Osteoblast (primary cell): ENCODE data around the gene IFNA21. TPM values are rescaled to one million over a fixed set of nuclear protein-coding genes. Genes with fewer than 3 reads are reported as not detected.
"Not testable (repeated sequence)": the region's sequence is repeated elsewhere in the genome, so short reads cannot be mapped to it uniquely, and the experiment has no call there.

Experiments
- DNase-seq: peaks from one replicate; pipeline ENCODE4 v3.0.0; 2011; ENCODE audit warnings: low spot score, mixed read lengths; ENCODE audit not compliant: insufficient read length; ENCODE audit errors: missing footprints
- H2AFZ ChIP-seq: 2 replicates; pipeline ENCODE4 v1.6.0; 2011; ENCODE audit warnings: mild to moderate bottlenecking, low read length
- H3K27ac ChIP-seq: 2 replicates; pipeline ENCODE4 v1.5.1; 2011; ENCODE audit warnings: mild to moderate bottlenecking, low read depth, low read length, moderate library complexity
- H3K27me3 ChIP-seq: 2 replicates; pipeline ENCODE4 v1.6.0; 2012; ENCODE audit warnings: mild to moderate bottlenecking, control low read depth, inconsistent platforms, low read length, moderate library complexity; ENCODE audit not compliant: insufficient read depth
- H3K36me3 ChIP-seq: 2 replicates; pipeline ENCODE4 v1.5.1; 2011; ENCODE audit warnings: mild to moderate bottlenecking, low read length, control low read depth, moderate library complexity; ENCODE audit not compliant: insufficient read depth
- H3K4me1 ChIP-seq: 2 replicates; pipeline ENCODE4 v1.5.1; 2011; ENCODE audit warnings: mild to moderate bottlenecking, low read length, control low read depth, moderate library complexity; ENCODE audit not compliant: insufficient read depth
- H3K4me2 ChIP-seq: 2 replicates; pipeline ENCODE4 v1.6.0; 2011; ENCODE audit warnings: mild to moderate bottlenecking, low read length; ENCODE audit not compliant: insufficient read depth
- H3K4me3 ChIP-seq: fragments of 200-600 bp; sonication (generic); 3 replicates; pipeline ENCODE4 v1.5.1; 2012; ENCODE audit warnings: mild to moderate bottlenecking, low read length, inconsistent platforms; ENCODE audit not compliant: insufficient read depth
- H3K79me2 ChIP-seq: 2 replicates; pipeline ENCODE4 v1.6.0; 2012; ENCODE audit warnings: mild to moderate bottlenecking, low read length, control low read depth, inconsistent platforms; ENCODE audit not compliant: insufficient read depth
- H3K9me3 ChIP-seq: 2 replicates; pipeline ENCODE4 v1.5.1; 2011; ENCODE audit warnings: low read depth, low read length, control low read depth
- H4K20me1 ChIP-seq: 2 replicates; pipeline ENCODE4 v1.6.0; 2012; ENCODE audit warnings: mild to moderate bottlenecking, low read length, control low read depth; ENCODE audit not compliant: insufficient read depth
- total RNA-seq: library from RNA; depleted of rRNA; stranded (reverse); fragments of >200 nt; gene quantifications from 2 replicates; pipeline ENCODE4 v1.2.3, GENCODE V29; 2012
- TF ChIP-seq, protein P1 (sequence below): IDR thresholded peaks from 2 replicates; pipeline ENCODE4 v1.5.1; 2011; ENCODE audit warnings: mild to moderate bottlenecking, low read depth, low read length, moderate library complexity; ENCODE audit errors: extremely low read depth

IFNA21 gene
- not detected in 2 replicates for total RNA-seq

- H3K27ac ChIP-seq, H3K4me2 ChIP-seq, H2AFZ ChIP-seq, DNase-seq, H3K9me3 ChIP-seq, H4K20me1 ChIP-seq, H3K79me2 ChIP-seq, H3K4me1 ChIP-seq, H3K27me3 ChIP-seq, H3K4me3 ChIP-seq, H3K36me3 ChIP-seq: not testable (repeated sequence)
Measured at GRCh38 chr9:21166560-21166959, at the start of gene IFNA21. Gene IFNA21, minus strand, starts transcription at chr9:21166660. Its CDS starts 48 bp downstream, at chr9:21166612.

DNA sequence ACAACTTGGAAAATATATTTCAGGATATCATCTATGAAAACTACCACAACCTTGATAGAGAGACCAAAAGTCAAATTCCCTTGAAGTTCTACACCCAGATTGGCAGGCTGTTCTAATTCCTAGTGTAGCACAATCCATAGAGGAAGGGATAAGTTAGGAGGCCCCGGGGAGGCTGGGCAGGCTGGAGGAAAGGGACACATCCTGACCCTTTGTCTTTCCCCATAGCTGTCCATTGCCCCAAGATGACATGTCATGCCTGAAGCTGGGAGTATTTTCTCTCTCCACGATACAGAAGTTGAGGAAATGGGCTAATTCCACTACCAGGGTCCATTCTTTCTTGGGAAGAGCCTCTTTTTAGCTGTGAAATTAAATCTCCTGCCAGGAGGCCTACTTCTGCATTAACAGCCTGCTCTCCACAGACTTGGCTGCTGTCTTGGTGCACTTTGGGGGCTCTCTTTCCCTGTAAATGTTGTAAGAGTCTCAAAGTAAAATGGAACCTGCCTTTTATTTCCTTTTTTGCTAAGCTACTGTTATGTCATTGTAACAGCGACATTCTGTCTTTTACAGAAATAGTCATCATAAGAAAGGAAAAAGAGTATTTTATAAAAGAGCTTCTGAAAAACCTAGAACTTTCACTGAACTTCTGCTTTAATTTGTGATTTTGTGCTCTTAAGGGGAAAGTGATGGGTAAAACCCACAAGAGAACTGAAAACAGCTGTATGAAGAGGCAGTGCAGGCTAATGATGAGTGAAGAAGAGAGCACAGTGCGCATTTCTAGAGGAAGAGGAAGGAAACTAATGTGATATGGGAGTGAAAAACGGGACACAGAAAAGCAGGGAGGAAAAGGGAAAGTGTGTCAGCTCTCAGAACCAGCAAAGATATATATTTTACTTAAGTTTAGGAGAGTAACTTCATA lies 47.2 kb upstream of the IFNA21 start:
- not testable (repeated sequence) for H3K36me3 ChIP-seq, H3K27me3 ChIP-seq, H4K20me1 ChIP-seq, H3K79me2 ChIP-seq, H3K4me3 ChIP-seq, H2AFZ ChIP-seq, H3K4me1 ChIP-seq, H3K9me3 ChIP-seq, DNase-seq, H3K27ac ChIP-seq, H3K4me2 ChIP-seq
- TF ChIP-seq, protein P1, sequence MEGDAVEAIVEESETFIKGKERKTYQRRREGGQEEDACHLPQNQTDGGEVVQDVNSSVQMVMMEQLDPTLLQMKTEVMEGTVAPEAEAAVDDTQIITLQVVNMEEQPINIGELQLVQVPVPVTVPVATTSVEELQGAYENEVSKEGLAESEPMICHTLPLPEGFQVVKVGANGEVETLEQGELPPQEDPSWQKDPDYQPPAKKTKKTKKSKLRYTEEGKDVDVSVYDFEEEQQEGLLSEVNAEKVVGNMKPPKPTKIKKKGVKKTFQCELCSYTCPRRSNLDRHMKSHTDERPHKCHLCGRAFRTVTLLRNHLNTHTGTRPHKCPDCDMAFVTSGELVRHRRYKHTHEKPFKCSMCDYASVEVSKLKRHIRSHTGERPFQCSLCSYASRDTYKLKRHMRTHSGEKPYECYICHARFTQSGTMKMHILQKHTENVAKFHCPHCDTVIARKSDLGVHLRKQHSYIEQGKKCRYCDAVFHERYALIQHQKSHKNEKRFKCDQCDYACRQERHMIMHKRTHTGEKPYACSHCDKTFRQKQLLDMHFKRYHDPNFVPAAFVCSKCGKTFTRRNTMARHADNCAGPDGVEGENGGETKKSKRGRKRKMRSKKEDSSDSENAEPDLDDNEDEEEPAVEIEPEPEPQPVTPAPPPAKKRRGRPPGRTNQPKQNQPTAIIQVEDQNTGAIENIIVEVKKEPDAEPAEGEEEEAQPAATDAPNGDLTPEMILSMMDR: peak; percentile 53

DNA sequence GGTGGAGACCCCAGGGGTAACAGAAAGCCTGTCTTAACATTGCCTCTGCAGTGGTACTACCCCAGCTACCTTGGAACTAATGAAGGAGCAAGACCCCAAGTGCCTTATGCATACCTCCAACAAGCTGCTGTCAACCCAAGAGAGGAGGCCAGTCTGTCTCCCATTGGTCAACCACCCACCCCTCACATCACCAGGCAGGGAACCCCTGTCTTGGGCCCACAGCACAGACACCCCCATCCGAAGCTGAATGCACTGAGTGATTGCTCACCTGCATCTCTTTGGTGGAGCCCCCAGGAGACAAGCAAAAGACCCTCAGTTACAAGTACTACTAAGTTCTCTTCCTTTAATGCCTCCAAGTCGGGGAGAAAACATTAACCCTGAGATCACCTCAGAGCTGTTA lies 45.7 kb upstream of the IFNA21 start:
- H3K9me3 ChIP-seq, H3K4me1 ChIP-seq, H3K27ac ChIP-seq, H3K36me3 ChIP-seq, H2AFZ ChIP-seq, H3K27me3 ChIP-seq, H3K4me2 ChIP-seq, H3K79me2 ChIP-seq, H3K4me3 ChIP-seq, DNase-seq, H4K20me1 ChIP-seq: not testable (repeated sequence)

GRCh38 chr9:21210782-21211181 lies 44.3 kb upstream of the IFNA21 start:
- H3K27me3 ChIP-seq, H3K9me3 ChIP-seq, H3K4me3 ChIP-seq: not testable (repeated sequence)

GRCh38 chr9:21210311-21210710 lies 43.9 kb upstream of the IFNA21 start:
- H2AFZ ChIP-seq: no peak overlapping the region
- no peaks in the 10 kb centered on the region for H3K27me3 ChIP-seq
- no peak overlapping the region for H3K4me3 ChIP-seq
- no peaks in the 10 kb centered on the region for H3K79me2 ChIP-seq
- H3K9me3 ChIP-seq: no peaks in the 10 kb centered on the region
- no peaks in the 10 kb centered on the region for H3K36me3 ChIP-seq
- H3K4me2 ChIP-seq: no peak overlapping the region
- H3K4me1 ChIP-seq: no peaks in the 10 kb centered on the region
- DNase-seq: no peak
- H4K20me1 ChIP-seq: no peaks in the 10 kb centered on the region
- no peak overlapping the region for H3K27ac ChIP-seq
- TF ChIP-seq, protein P1: no peak

More at GRCh38 chr9:21210782-21211181, 44.3 kb upstream of the IFNA21 start:
- H4K20me1 ChIP-seq, H3K4me2 ChIP-seq, DNase-seq, H3K79me2 ChIP-seq, H3K27ac ChIP-seq, H3K36me3 ChIP-seq, H3K4me1 ChIP-seq, H2AFZ ChIP-seq: not testable (repeated sequence)

DNA sequence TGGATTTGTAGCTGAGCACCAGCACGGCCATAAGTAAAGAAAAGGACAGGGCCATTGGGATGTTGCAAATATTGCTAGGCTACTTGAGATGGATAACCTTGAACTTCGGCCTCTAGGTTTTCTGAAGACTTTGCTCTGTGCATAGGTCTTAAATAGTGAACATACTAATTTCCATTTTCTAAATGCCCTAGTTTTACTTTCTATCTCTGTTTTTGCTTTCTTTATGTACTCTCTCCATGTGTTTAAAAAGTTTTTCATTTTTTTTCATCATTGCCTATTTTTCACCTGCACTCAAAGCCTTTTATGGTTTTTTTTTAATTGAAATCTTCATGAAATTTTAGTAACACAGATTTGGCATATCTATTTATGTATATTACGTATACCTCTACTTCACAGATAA lies 40.6 kb upstream of the IFNA21 start, which contains the start of gene IFNA10:
IFNA10 (minus strand) TSS at position 101 of the 400 bp plus-strand sequence; CDS start at position 55, 46 bp downstream.
- not testable (repeated sequence) for H3K4me2 ChIP-seq

More for the DNA sequence above, 40.6 kb upstream of the IFNA21 start, which contains the start of gene IFNA10:
- H3K4me3 ChIP-seq, H3K79me2 ChIP-seq, H3K9me3 ChIP-seq, H4K20me1 ChIP-seq, H3K27ac ChIP-seq, H3K4me1 ChIP-seq, H2AFZ ChIP-seq, DNase-seq, H3K36me3 ChIP-seq, H3K27me3 ChIP-seq: not testable (repeated sequence)
